D721Med (cell line): ENCODE measurements around the gene GPR132.
"Not testable (repeated sequence)": the region's sequence is repeated elsewhere in the genome, so short reads cannot be mapped to it uniquely, and the experiment has no call there.

Experiments
- DNase-seq: peaks from one replicate; pipeline ENCODE4 v3.0.0; 2011; ENCODE audit warnings: low spot score; ENCODE audit not compliant: insufficient read length
- FAIRE-seq: peaks from 2 replicates; lab custom pipeline; 2011; peaks lifted over from hg19 to GRCh38; lab: Jason Lieb, UNC
- CTCF ChIP-seq: IDR thresholded peaks from 2 replicates; pipeline ENCODE4 v1.5.1; 2012; ENCODE audit warnings: mild to moderate bottlenecking, control low read depth; ENCODE audit not compliant: insufficient read depth; ENCODE audit errors: missing control alignments

The GPR132 gene

GRCh38 chr14:105043641-105044040 lies 21.6 kb downstream of the GPR132 start:
- no peak for DNase-seq
- FAIRE-seq = no peak
- TF ChIP-seq CTCF = no peak

- DNase-seq = no peak
- TF ChIP-seq CTCF = no peak
- FAIRE-seq = no peak
These were observed 22.4 kb downstream of the GPR132 start for GRCh38 chr14:105042813-105043212.

- no peak for DNase-seq
- no peak for TF ChIP-seq CTCF
- no peak for FAIRE-seq
These were observed 23.1 kb downstream of the GPR132 start for GRCh38 chr14:105041841-105042765.

GRCh38 chr14:105039458-105040205 lies 25.6 kb downstream of the GPR132 start:
- FAIRE-seq (no peak), DNase-seq (no peak)
- no peak for TF ChIP-seq CTCF

GRCh38 chr14:105035616-105036015 lies 29.6 kb downstream of the GPR132 start:
- not testable (repeated sequence) for FAIRE-seq, DNase-seq

- DNase-seq = no peak
- no peak for FAIRE-seq
- no peak for TF ChIP-seq CTCF
These were observed 30.8 kb downstream of the GPR132 start for GRCh38 chr14:105034315-105035039.

- DNase-seq, FAIRE-seq: not testable (repeated sequence)
These were observed 31.8 kb downstream of the GPR132 start for GRCh38 chr14:105033412-105033900.

GRCh38 chr14:105032451-105032901 lies 32.8 kb downstream of the GPR132 start:
- FAIRE-seq, DNase-seq: not testable (repeated sequence)
